Hepatocyte (in vitro differentiated cells): ENCODE data around the gene ARPC1A.

Source experiments
- EZH2 ChIP-seq: fragments of 200-600 bp; sonication (generic); IDR thresholded peaks from 2 replicates; pipeline ENCODE4 v1.6.1; 2016; ENCODE audit warnings: antibody characterized with exemption, mild to moderate bottlenecking, borderline replicate concordance
- EZH2phosphoT487 ChIP-seq: fragments of 200-600 bp; sonication (generic); IDR thresholded peaks from one replicate; pipeline ENCODE4 v1.6.1; 2018; ENCODE audit warnings: antibody characterized with exemption, mild to moderate bottlenecking, low read depth, moderate library complexity; ENCODE audit not compliant: unreplicated experiment, severe bottlenecking
- TF ChIP-seq, protein P1 (sequence below): fragments of 200-600 bp; sonication (generic); IDR thresholded peaks from 2 replicates; pipeline ENCODE4 v1.5.1; 2016; ENCODE audit warnings: antibody characterized with exemption, mild to moderate bottlenecking; ENCODE audit not compliant: poor library complexity

DNA sequence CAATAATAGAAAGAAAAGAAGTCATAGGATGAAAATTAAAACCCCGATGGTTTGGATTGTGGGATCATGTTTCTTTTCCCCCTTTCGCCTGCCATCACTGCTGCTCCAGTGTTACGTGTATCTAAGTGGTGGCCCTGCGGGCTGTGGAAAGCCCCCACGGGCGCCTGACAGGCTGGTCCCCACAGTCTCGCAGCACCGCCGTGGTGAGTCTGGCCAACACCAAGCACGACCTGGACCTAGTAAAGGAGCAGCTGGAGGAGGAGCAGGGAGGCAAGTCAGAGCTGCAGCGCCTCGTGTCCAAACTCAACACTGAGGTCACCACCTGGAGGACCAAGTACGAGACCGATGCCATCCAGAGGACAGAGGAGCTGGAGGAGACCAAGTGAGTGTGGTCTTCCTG lies 33.6 kb upstream of the ARPC1A start:
- TF ChIP-seq, protein P1, sequence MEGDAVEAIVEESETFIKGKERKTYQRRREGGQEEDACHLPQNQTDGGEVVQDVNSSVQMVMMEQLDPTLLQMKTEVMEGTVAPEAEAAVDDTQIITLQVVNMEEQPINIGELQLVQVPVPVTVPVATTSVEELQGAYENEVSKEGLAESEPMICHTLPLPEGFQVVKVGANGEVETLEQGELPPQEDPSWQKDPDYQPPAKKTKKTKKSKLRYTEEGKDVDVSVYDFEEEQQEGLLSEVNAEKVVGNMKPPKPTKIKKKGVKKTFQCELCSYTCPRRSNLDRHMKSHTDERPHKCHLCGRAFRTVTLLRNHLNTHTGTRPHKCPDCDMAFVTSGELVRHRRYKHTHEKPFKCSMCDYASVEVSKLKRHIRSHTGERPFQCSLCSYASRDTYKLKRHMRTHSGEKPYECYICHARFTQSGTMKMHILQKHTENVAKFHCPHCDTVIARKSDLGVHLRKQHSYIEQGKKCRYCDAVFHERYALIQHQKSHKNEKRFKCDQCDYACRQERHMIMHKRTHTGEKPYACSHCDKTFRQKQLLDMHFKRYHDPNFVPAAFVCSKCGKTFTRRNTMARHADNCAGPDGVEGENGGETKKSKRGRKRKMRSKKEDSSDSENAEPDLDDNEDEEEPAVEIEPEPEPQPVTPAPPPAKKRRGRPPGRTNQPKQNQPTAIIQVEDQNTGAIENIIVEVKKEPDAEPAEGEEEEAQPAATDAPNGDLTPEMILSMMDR: no peak
- TF ChIP-seq EZH2 (no peak), EZH2phosphoT487 (no peak)
